ENCODE results near the gene SPI1.
"Not testable (repeated sequence)": the region's sequence is repeated elsewhere in the genome, so short reads cannot be mapped to it uniquely, and the experiment has no call there.

SPI1 gene

GRCh38 chr11:47317064-47317828, 61.1 kb downstream of the SPI1 start:
- DNase-seq = no peak

- DNase-seq = not testable (repeated sequence)
Observed at GRCh38 chr11:47316501-47316900, 61.8 kb downstream of the SPI1 start.

- no peak for DNase-seq
Observed at GRCh38 chr11:47314992-47315391, 63.4 kb downstream of the SPI1 start.

- DNase-seq = no peak
Observed at GRCh38 chr11:47308050-47308823, 70.1 kb downstream of the SPI1 start.

- DNase-seq = no peak
Observed at GRCh38 chr11:47306484-47306844, 71.9 kb downstream of the SPI1 start.

- DNase-seq = no peak
Observed at GRCh38 chr11:47305734-47306483, 72.4 kb downstream of the SPI1 start.

Measured in activated CD8-positive, alpha-beta memory T cell treated with anti-CD3 and anti-CD28 coated beads, Interleukin-2, amount 50 U/mL, for 4 hours (primary cell).